Stimulated activated CD4-positive, alpha-beta T cell treated with anti-CD3 and anti-CD28 coated beads, Interleukin-4, amount 100 ng/mL, for 48 hours (primary cell): ENCODE results near the gene PGM2.
"Not testable (repeated sequence)": the region's sequence is repeated elsewhere in the genome, so short reads cannot be mapped to it uniquely, and the experiment has no call there.

Experiments
- DNase-seq, 2 donors: peaks; one replicate each; pipeline ENCODE4 v3.0.0-alpha.2; 2020; ENCODE audit warnings: low read depth in 2 of 2

PGM2 gene

GRCh38 chr4:37826295-37827029 lies at the start of gene PGM2:
TSS of gene PGM2 (plus strand) at chr4:37826686. CDS start at chr4:37826733, 47 bp downstream.
- DNase-seq, result peak; percentile 85 to 86

- DNase-seq, result no peak
These were observed 46.6 kb upstream of the PGM2 start for GRCh38 chr4:37779896-37780295.

DNA sequence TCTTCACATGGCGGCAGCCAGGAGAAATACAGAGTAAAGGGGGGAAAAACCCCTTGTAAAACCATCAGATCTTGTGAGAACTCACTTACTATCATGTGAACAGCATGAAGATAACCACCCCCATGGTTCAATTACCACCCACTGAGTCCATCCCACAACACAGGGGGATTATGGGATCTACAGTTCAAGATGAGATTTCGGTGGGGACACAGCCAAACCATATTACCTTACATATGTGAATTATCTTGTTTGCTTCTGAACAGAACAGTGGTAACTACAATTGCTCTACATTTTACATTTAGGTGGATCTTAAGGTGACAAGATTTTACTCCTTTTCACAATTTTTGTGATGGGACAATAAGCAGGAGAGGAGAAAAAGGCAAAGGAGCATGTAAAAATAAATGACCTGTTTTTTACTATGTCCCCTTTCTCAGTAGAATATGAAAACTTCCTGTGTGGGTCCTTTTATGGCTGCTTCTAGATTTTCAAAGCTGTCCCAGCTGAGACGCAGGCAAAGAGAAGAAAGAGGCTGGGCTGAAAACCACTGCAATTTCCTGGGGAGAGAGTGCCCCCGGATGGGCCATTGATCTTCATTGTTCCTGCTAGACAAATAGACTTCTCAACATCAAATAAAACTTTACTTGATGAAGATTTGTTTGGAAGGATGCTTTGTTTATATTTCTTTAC lies 45.9 kb upstream of the PGM2 start:
- peak in 1 of 2 donors; percentile 5 for DNase-seq

GRCh38 chr4:37781131-37781455 lies 45.4 kb upstream of the PGM2 start:
- DNase-seq, result no peak

GRCh38 chr4:37786267-37786666 lies 40.2 kb upstream of the PGM2 start:
- not testable (repeated sequence) for DNase-seq

GRCh38 chr4:37787883-37788460 lies 38.5 kb upstream of the PGM2 start:
- not testable (repeated sequence) for DNase-seq

GRCh38 chr4:37788819-37789218 lies 37.7 kb upstream of the PGM2 start:
- DNase-seq, result no peak

GRCh38 chr4:37792241-37792640 lies 34.2 kb upstream of the PGM2 start:
- DNase-seq, result no peak

- no peak for DNase-seq
These were observed 32.9 kb upstream of the PGM2 start for GRCh38 chr4:37793562-37793961.

DNA sequence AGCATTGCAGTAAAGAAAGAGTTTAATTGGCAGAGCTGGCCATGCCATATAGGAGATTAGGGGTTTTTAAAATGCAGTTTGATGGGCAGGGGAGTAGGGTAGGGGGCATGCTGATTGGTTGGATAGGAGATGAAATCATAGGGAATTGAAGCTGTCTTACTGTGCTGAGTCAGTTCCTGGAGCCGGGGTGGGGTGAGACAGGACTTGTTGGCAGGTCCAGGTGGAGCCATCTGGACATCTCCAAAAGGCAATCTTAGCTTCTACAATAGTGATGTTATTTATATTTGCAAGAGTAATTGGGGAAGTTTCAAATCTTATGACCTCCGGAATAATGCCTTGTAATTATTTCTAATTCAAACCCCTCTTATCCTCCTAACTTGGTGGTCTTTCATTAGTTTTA lies 32.4 kb upstream of the PGM2 start:
- DNase-seq, result no peak

GRCh38 chr4:37795581-37796195 lies 30.8 kb upstream of the PGM2 start:
- no peak for DNase-seq

DNA sequence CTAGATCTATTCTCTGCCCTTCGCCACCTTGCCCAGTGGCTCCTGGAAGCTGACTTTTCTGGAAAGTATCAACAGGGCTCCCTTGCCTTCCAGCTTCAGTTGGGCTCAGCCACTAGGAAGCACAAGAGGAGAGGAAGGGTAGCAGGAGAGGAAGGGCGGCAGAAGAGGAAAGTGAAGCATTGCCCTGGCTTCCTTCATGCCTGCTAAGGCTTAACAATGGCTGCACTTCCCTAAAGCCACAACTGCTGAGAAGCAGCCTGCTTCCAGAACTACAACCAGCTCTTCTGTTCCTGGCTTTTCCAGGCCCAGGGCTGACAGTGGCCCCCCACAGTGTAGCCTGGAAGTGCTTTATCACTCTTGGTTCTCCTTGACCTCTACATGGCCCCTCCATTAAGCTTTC lies 29.1 kb upstream of the PGM2 start:
- no peak for DNase-seq

DNA sequence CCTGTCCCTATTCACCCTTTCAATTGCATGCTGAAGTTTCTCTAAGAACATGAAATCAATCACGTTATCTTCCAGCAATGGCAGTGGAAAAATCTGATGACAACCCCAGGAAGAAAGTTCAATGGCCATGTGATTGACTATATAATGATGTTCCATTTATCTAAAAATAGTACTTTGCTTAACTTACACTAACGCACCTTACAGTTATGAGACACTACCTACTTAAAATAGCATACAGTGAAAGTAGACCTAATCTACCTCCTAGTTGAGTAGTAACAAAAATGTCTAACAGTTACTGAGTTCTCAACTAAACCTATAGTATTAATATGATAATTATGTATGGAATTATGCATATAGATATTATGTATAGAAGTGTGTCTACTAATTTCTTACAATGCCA lies 28.6 kb upstream of the PGM2 start:
- no peak for DNase-seq

DNA sequence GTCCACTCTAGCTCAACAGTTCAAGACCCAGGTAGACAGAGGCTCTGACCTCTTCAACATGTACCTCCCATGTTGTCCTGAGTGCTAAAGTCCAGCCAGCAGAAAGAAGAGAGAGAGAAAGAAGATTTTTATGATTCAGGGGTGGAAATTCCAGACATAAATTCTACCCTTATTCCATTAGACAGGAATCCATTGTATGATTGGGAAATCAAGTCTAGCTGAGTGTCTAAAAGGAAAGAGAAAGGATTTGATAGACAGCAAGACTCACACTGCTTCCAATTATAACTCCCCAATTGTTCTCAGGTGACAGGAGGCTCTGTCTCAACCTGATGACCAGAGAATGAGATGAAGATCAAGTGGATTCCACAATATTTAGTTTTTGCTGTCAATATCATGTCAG lies 27.9 kb upstream of the PGM2 start:
- no peak for DNase-seq

DNA sequence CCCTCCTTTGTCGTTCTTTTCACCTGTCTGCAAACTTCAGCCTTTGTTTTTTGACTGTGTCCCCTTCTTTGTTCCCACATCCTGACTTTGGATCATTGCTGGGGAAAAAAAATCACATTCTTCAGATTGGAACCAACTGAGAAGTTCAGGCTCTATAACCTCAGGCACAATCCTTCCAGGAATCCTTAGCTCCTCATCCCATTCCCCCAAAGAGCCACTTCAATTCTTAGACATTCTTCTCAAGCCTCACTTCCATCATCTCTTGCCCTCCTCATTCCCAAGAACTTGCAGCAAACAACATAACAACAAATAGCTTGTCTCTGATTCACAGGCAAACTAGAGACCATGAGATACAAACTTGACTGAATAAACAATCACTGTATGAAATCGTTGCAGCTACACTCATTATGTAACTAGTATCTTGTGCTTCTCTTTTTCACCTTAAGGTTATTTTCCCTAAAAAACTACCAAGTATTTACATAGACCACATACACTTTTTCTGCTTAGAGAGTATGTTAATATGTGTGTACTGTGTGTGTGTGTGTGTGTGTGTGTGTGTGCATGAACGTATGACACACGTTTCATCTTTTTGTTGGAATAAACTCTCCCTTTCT lies 26.4 kb upstream of the PGM2 start:
- no peak for DNase-seq

DNA sequence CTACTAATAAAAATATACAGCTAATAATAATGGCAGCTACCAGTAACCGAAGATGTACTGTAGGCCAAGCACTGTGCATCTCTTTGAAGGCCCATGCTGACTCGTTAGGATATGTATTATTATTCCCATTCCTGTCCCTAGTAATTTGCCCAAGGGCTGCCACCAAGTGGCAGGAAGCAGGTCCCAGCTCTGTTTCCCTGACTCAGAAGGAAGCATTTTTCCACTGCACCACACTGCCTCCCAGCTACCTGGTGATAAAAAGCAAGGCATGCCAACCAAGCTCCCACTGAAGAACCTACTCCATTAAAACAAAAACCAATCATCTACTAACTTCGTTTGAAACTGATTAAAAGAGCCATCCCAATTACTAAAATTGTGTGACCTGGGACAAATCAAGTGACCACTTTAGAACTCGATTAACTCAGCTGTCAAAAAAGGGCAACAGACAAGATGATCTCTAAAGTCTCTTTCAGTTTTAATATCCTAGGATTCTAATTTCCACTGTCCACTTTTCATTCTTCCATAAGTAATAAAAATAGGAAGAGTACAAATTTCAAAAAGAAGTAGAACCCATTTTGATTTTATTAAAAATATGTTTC lies 24.3 kb upstream of the PGM2 start:
- DNase-seq, result no peak

- DNase-seq, result no peak
These were observed 23.0 kb upstream of the PGM2 start for GRCh38 chr4:37803348-37803973.

DNA sequence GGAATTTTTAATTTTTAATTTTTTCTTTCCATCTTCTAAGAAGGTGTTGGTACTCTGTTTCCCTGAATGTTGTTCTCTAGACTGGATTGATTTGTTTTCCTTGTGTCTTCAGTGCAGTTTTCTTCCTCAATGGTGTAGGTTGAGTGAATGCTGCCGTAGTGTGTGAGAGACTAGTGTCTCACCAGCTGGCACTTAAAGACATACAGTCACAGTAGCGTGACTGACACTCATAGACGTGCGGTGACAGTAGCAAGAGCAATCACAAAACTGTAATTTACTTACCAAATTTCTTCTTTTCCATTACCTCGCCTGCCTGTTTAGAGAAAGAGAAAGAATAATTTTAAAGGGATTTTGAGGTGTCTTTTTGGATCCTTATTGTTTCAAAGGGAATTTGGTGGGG lies 21.4 kb upstream of the PGM2 start:
- DNase-seq, result no peak

DNA sequence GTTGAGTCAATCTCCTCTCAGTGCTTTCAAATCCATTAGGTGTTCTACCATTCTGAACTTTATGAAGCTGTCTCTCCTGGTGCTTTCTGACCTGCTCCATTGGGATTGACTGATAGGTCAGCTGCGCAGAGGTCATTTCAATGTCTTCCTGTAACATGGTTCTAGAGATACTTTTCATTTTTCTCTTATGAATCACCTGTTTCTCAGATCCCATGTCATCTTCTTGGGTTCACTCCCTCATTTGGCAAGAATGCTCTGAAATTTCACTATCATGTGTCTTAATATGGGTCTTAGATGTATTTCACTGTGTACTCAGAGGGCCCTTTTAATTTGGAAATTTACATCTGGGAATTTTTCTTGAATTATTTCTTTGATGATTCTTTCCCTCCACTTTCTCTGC lies 13.8 kb upstream of the PGM2 start:
- DNase-seq, result no peak

- DNase-seq, result no peak
These were observed 10.9 kb upstream of the PGM2 start for GRCh38 chr4:37815591-37815990.

DNA sequence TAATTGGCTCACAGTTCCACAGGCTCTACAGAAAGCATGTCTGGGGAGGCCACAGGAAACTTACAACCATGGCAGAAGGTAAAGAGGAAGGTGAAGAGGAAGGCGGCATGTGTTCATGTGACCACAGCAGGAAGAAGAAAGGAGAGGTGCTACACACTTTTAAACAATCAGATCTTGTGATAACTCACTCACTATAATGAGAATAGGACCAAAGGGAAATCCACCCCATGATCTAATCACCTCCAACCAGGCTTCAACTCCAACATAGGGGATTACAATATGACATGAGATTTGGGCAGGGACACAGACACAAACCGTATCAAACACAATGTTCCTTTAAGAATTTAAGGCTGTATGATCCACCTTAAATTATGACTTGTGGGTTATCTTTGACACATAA lies 10.5 kb upstream of the PGM2 start:
- DNase-seq, result no peak

- DNase-seq, result no peak
These were observed 9.8 kb upstream of the PGM2 start for GRCh38 chr4:37816719-37817118.
